CD4-positive, CD25-positive, alpha-beta regulatory T cell (primary cell): ENCODE results near the gene AGBL1. TPM values are rescaled to one million over a fixed set of nuclear protein-coding genes. Genes with fewer than 3 reads are reported as not detected.

Source experiments
- ATAC-seq, 2 donors: fragments of 150-1000 bp; cut with Tn5 transposase; one replicate each; pipeline ENCODE4 v1.10.0; 2021; ENCODE audit warnings: low read depth in 2 of 2, moderate number of reproducible peaks in 2 of 2, moderate library complexity in 1 of 2
- DNase-seq, 3 donors: peaks; one replicate each; pipeline versions ENCODE4 v3.0.0 to v3.0.0-alpha.2; 2012 to 2022; ENCODE audit warnings: mixed read lengths in 1 of 3
- H3K27ac ChIP-seq: one replicate; pipeline ENCODE4 v1.7.0; 2013; ENCODE audit warnings: mild to moderate bottlenecking, low read length; ENCODE audit not compliant: insufficient read depth, poor library complexity, severe bottlenecking
- H3K27me3 ChIP-seq: one replicate; pipeline ENCODE4 v1.7.0; 2013; ENCODE audit warnings: low read length; ENCODE audit not compliant: control insufficient read depth, insufficient read depth
- H3K36me3 ChIP-seq: one replicate; pipeline ENCODE4 v1.7.0; 2013; ENCODE audit warnings: mild to moderate bottlenecking, low read length, moderate library complexity; ENCODE audit not compliant: control insufficient read depth, insufficient read depth
- H3K4me1 ChIP-seq: 2 replicates; pipeline ENCODE4 v1.7.0; 2013; ENCODE audit warnings: mild to moderate bottlenecking, low read length; ENCODE audit not compliant: insufficient read depth, control insufficient read depth, poor library complexity, severe bottlenecking
- H3K4me3 ChIP-seq: one replicate; pipeline ENCODE4 v1.7.0; 2013; ENCODE audit warnings: low read depth, mild to moderate bottlenecking, low read length, moderate library complexity
- H3K9me3 ChIP-seq, 2 experiments: 1 replicate in 1 of 2; 2 replicates in 1 of 2; pipeline ENCODE4 v1.7.0; 2013; ENCODE audit warnings: low read length in 2 of 2, mild to moderate bottlenecking in 1 of 2, moderate library complexity in 1 of 2; ENCODE audit not compliant: control insufficient read depth in 2 of 2
- H3K27ac Mint-ChIP-seq, 3 donors: one replicate each; pipeline ENCODE4 v1.8.0; 2020 to 2022; ENCODE audit warnings: mild to moderate bottlenecking in 3 of 3, mixed read lengths in 3 of 3, moderate library complexity in 2 of 3
- H3K27me3 Mint-ChIP-seq: one replicate; pipeline ENCODE4 v1.8.0; 2022; ENCODE audit warnings: mild to moderate bottlenecking, mixed read lengths
- H3K36me3 Mint-ChIP-seq: one replicate; pipeline ENCODE4 v1.8.0; 2020; ENCODE audit warnings: mixed read lengths
- H3K4me1 Mint-ChIP-seq, 4 donors: one replicate each; pipeline ENCODE4 v1.8.0; 2020 to 2022; ENCODE audit warnings: mixed read lengths in 4 of 4, mild to moderate bottlenecking in 1 of 4
- H3K4me3 Mint-ChIP-seq, 4 donors: one replicate each; pipeline ENCODE4 v1.8.0; 2020 to 2022; ENCODE audit warnings: mild to moderate bottlenecking in 4 of 4, mixed read lengths in 4 of 4, moderate library complexity in 3 of 4
- H3K9me3 Mint-ChIP-seq, 7 donors: one replicate each; pipeline ENCODE4 v1.8.0; 2020 to 2022; ENCODE audit warnings: mixed read lengths in 7 of 7, mild to moderate bottlenecking in 3 of 7, moderate library complexity in 2 of 7
- polyA plus RNA-seq, 4 donors: library from polyadenylated mRNA; unstranded; fragments of 300-500 nt; fragmentation: Illumina TruSeq; gene quantifications; one replicate each; pipeline ENCODE4 v1.2.3, GENCODE V29; 2021
- total RNA-seq: library from RNA; stranded (reverse); gene quantifications from one replicate; pipeline ENCODE4 v1.2.3, GENCODE V29; 2022

AGBL1 gene
- total and polyA plus RNA-seq, 5 donors from 2014 or later: not detected

DNA sequence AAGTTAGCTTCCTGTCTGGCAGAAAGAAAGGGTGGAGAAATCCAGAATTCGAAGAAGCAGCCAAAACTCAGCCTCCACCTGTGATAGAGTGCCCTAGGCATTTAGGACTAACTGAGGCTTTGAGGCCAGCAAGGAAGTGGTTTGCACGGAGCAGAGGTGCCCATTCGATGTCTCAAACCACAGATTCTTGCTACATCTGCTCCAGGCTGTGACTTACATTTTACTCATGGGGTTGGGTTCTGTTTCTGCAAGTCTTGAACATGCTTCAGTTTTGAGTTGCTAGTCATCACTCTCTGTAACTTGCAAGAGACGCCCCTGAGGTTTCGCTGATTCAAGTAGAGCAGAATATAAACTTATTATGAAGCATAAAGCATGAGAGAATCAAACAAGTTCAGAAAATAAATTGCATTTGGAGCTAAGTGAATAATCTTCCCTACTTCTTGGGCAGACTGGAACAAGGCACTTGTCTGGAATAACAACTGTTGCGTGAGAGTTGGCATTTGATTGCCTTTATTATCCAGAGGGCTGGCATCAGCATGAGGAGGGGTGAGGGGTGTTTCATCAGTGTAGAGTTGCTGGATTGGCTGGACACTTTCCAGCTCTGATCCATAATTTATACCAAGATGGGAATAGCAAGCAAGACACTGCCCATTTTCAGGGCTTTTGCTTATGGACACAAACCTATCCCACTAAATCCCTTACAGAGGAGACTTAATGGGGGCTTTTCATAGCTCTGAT is 256.5 kb downstream of the AGBL1 start:
- no peaks in the 10 kb centered on the region for H3K9me3 ChIP-seq
- H3K4me3 ChIP-seq: no peak overlapping the region
- no peak overlapping the region for H3K27ac ChIP-seq
- no peaks in the 10 kb centered on the region for H3K4me1 ChIP-seq
- Mint-ChIP-seq H3K9me3 (peaks cover 0 to 23% (median 3%) of the 10 kb centered on the region in 7 donors), H3K27me3 (peaks cover 4% of the 10 kb centered on the region), H3K4me3 (no peak overlapping the region), H3K27ac (no peak overlapping the region), H3K36me3 (no peaks in the 10 kb centered on the region), H3K4me1 (peaks cover 0 to 1% (median 0%) of the 10 kb centered on the region in 4 donors)
- DNase-seq: no peak
- ATAC-seq: no peak
- no peaks in the 10 kb centered on the region for H3K27me3 ChIP-seq
- H3K36me3 ChIP-seq: no peaks in the 10 kb centered on the region

DNA sequence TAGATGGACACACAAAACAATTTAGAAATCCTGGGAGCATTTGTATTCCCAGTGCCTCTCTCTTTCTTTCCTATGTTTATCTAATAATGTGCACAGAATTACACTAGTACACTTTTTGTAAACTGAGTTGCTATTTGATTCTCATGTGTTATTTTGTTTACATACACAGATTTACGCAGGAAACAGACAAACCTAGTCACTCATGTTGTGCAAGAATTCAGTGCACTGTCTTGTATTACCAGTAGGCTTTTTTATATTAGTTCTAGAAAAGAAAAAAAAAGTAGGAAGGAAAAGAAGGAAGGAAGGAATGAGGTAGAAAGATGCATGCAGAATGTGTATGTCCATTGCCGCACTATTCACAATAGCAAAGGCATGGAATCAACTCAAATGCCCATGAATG is 257.4 kb downstream of the AGBL1 start:
- Mint-ChIP-seq H3K27ac (no peak overlapping the region), H3K36me3 (no peaks in the 10 kb centered on the region), H3K27me3 (peaks cover 1% of the 10 kb centered on the region), H3K4me3 (no peak overlapping the region), H3K4me1 (peaks cover 0 to 1% (median 0%) of the 10 kb centered on the region in 4 donors), H3K9me3 (peaks cover 0 to 15% (median 3%) of the 10 kb centered on the region in 7 donors)
- H3K27ac ChIP-seq: no peak overlapping the region
- DNase-seq (no peak), ATAC-seq (no peak)
- H3K4me3 ChIP-seq: no peak overlapping the region
- H3K4me1 ChIP-seq: no peaks in the 10 kb centered on the region
- no peaks in the 10 kb centered on the region for H3K9me3 ChIP-seq
- H3K36me3 ChIP-seq: no peaks in the 10 kb centered on the region
- no peaks in the 10 kb centered on the region for H3K27me3 ChIP-seq

DNA sequence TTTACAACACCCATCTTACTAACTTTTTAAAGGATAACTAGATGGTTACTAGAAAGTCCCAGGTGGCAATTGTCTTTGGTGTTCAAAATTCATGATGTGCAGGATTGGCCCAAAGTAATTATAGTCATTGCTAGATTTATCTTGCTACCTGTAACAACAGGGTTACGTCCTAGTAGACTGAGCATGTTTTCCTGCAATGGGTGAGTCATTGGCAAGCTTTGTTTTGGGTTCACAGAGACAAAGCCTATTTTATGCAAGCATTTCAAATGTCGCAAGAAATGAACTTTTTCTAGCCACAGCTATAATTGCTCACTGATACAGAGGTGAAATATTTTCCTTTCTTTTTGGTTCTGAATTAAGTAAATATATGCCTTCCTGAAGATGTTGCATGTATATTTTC is 267.6 kb downstream of the AGBL1 start:
- Mint-ChIP-seq H3K4me1 (no peaks in the 10 kb centered on the region), H3K27me3 (peaks cover 4% of the 10 kb centered on the region), H3K36me3 (no peaks in the 10 kb centered on the region), H3K9me3 (peaks cover 0 to 4% (median 0%) of the 10 kb centered on the region in 7 donors), H3K4me3 (no peak overlapping the region), H3K27ac (no peak overlapping the region)
- Histone ChIP-seq H3K27me3 (no peaks in the 10 kb centered on the region), H3K27ac (no peak overlapping the region), H3K4me3 (no peak overlapping the region), H3K36me3 (no peaks in the 10 kb centered on the region), H3K9me3 (no peaks in the 10 kb centered on the region), H3K4me1 (no peaks in the 10 kb centered on the region)
- no peak for DNase-seq
- no peak for ATAC-seq

DNA sequence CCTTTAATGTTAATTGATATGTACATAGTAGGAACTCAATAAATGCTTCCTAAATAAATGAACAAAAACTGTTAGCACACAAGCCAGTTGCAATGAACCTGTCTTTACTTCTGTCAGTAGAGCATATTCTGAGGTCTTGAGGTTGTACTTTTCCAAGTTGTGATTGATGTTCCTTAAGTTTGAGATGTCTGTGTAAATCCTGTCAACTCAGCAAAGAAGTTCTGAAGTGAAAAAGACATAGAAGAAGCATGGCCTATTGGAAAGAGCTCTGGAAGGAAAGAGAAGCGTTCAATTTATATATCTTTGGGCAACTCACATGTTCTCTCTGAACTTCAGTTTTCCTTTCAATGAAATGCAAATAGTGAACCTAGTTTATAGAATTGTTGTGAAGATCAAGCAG is 269.9 kb downstream of the AGBL1 start:
- no peak for ATAC-seq

DNA sequence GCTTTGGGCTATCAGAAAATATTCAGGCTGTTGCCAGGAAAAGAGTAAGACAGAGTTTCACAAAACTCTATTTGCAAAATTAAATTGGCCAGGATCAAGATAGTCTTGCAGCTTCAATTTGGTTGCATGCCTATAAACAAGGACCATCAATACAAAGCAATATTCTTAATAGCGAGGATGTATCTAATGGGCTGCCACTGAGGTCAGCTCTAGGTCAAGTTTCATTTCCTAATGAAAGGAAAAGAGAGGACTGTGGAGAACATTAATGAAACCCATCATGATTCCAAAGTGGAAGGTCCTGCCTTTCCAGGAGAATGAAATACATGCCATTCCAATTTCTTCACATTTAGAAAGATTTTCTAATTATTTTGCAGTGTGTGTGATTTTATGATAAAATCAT is 273.5 kb downstream of the AGBL1 start:
- H3K4me3 ChIP-seq: no peak overlapping the region
- no peak overlapping the region for H3K27ac Mint-ChIP-seq
- H3K4me3 Mint-ChIP-seq: no peak overlapping the region
- H3K27me3 Mint-ChIP-seq: peaks cover 4% of the 10 kb centered on the region
- H3K36me3 ChIP-seq: no peaks in the 10 kb centered on the region
- ATAC-seq (no peak), DNase-seq (no peak)
- H3K9me3 ChIP-seq: no peaks in the 10 kb centered on the region
- H3K36me3 Mint-ChIP-seq: no peaks in the 10 kb centered on the region
- H3K4me1 Mint-ChIP-seq: no peaks in the 10 kb centered on the region
- peaks cover 0 to 4% (median 0%) of the 10 kb centered on the region in 7 donors for H3K9me3 Mint-ChIP-seq
- no peaks in the 10 kb centered on the region for H3K4me1 ChIP-seq
- H3K27ac ChIP-seq: no peak overlapping the region
- H3K27me3 ChIP-seq: no peaks in the 10 kb centered on the region

More for the DNA sequence above, 269.9 kb downstream of the AGBL1 start:
- no peaks in the 10 kb centered on the region for H3K4me1 Mint-ChIP-seq
- Histone ChIP-seq H3K9me3 (no peaks in the 10 kb centered on the region), H3K27ac (no peak overlapping the region), H3K27me3 (no peaks in the 10 kb centered on the region), H3K36me3 (no peaks in the 10 kb centered on the region), H3K4me1 (no peaks in the 10 kb centered on the region), H3K4me3 (no peak overlapping the region)
- H3K27me3 Mint-ChIP-seq: peaks cover 4% of the 10 kb centered on the region
- no peak overlapping the region for H3K27ac Mint-ChIP-seq
- no peak overlapping the region for H3K4me3 Mint-ChIP-seq
- DNase-seq: no peak
- peaks cover 0 to 4% (median 0%) of the 10 kb centered on the region in 7 donors for H3K9me3 Mint-ChIP-seq
- H3K36me3 Mint-ChIP-seq: no peaks in the 10 kb centered on the region

DNA sequence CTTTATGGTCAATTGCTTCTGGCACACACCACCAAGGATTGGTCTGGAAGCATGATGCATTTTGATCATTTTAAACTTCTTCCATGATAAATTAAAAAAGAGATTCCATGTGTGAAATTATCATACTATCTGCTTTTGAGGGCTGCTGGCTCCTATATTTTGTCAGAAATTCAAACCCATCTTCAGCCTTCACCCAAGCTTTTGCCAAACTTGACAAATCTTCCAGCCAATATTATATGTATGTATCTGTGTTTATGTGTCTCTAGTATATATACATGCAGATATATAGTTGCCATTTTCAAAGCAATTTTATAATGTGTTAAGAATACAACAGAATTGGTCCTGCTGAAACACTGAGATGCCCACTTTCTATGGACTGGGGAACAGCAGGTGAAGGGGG is 275.7 kb downstream of the AGBL1 start:
- Histone ChIP-seq H3K9me3 (no peaks in the 10 kb centered on the region), H3K36me3 (no peaks in the 10 kb centered on the region), H3K27me3 (no peaks in the 10 kb centered on the region), H3K4me3 (no peak overlapping the region), H3K27ac (no peak overlapping the region), H3K4me1 (no peaks in the 10 kb centered on the region)
- Mint-ChIP-seq H3K27me3 (peaks cover 4% of the 10 kb centered on the region), H3K4me1 (no peaks in the 10 kb centered on the region), H3K4me3 (no peak overlapping the region), H3K36me3 (no peaks in the 10 kb centered on the region), H3K27ac (no peak overlapping the region), H3K9me3 (peaks cover 0 to 4% (median 0%) of the 10 kb centered on the region in 7 donors)
- DNase-seq: no peak
- no peak for ATAC-seq

DNA sequence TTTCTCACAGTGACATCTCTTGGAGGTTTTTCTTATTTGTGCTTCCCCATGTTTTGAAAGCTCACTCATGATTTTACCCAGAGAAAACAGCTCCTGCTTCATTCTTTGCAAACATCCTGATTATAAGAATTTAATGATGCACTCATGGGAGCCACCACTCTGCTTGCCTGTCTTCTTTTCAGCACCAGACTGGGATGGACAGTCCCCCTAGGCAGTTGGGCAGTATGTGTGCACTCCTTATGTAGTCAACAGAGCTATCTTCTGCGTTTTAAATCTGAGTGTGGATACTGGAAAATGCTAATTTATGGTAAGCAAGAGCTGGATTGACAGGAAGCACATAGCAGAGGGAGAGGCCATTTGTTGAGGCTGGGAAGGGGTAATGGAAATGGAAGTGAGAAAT is 276.1 kb downstream of the AGBL1 start:
- Mint-ChIP-seq H3K27me3 (peaks cover 2% of the 10 kb centered on the region), H3K27ac (no peak overlapping the region), H3K36me3 (no peaks in the 10 kb centered on the region), H3K4me1 (no peaks in the 10 kb centered on the region), H3K9me3 (peaks cover 0 to 4% (median 0%) of the 10 kb centered on the region in 7 donors), H3K4me3 (no peak overlapping the region)
- Histone ChIP-seq H3K27me3 (no peaks in the 10 kb centered on the region), H3K36me3 (no peaks in the 10 kb centered on the region), H3K9me3 (no peaks in the 10 kb centered on the region), H3K4me1 (no peaks in the 10 kb centered on the region), H3K27ac (no peak overlapping the region), H3K4me3 (no peak overlapping the region)
- no peak for ATAC-seq
- DNase-seq: no peak

DNA sequence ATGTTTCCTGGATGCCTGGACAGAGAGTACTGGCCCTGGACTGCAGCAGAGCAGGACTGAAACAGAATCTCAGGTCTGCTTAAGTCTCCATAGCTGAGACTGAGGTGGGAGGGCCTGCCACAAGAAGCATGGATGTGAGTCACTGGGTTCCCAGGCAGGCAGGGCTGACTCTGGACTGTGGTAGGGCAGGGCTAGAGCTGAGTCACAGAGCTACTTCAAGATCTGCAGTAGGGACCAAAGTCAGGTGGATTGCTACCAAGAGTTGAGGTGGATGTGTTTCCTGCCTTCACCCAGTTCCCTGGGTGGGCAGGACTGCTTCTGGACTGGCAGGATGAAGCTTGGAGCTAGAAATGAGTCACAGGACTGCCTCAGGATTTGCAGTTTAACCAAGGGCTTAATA is 282.9 kb downstream of the AGBL1 start:
- ATAC-seq (peak in 1 of 2 donors; percentile 11), DNase-seq (no peak)
- Mint-ChIP-seq H3K4me3 (no peak overlapping the region), H3K36me3 (no peaks in the 10 kb centered on the region), H3K27me3 (no peaks in the 10 kb centered on the region), H3K27ac (no peak overlapping the region), H3K4me1 (no peaks in the 10 kb centered on the region), H3K9me3 (peaks cover 0 to 8% (median 3%) of the 10 kb centered on the region in 7 donors)
- no peak overlapping the region for H3K27ac ChIP-seq
- H3K9me3 ChIP-seq: no peaks in the 10 kb centered on the region
- H3K36me3 ChIP-seq: no peaks in the 10 kb centered on the region
- H3K4me1 ChIP-seq: no peaks in the 10 kb centered on the region
- no peak overlapping the region for H3K4me3 ChIP-seq
- no peaks in the 10 kb centered on the region for H3K27me3 ChIP-seq
